ENCODE results near the gene SH2D3A. TPM values are rescaled to one million over a fixed set of nuclear protein-coding genes. Genes with fewer than 3 reads are reported as not detected.

The SH2D3A gene
- total and polyA plus RNA-seq, 12 donors, result 0.11 to 1.7 (median 0.41) TPM; not detected in 2

GRCh38 chr19:6793411-6793810 lies 26.2 kb upstream of the SH2D3A start:
- Histone ChIP-seq H3K4me3 (no peak overlapping the region), H3K9me3 (replicated peaks in 1 of 3) (no peaks in the 10 kb centered on the region), H3K4me1 (replicated peaks in 1 of 2) (no peaks in the 10 kb centered on the region), H3K36me3 (replicated peaks in 1 of 2) (no peaks in the 10 kb centered on the region), H3K27me3 (no peaks in the 10 kb centered on the region), H3K27ac (no peak overlapping the region)
- 68 to 75% (median 75%) methylated on average over 4 of the region's 4 CpGs for WGBS, 4 donors
- DNase-seq, result no peak
- TF ChIP-seq POLR2A (IDR thresholded peaks at IDR 0.05) (no peak), CTCF (IDR thresholded peaks at IDR 0.05) (no peak)
- intact Hi-C loops (cut with DNase I), result no loop called here

DNA sequence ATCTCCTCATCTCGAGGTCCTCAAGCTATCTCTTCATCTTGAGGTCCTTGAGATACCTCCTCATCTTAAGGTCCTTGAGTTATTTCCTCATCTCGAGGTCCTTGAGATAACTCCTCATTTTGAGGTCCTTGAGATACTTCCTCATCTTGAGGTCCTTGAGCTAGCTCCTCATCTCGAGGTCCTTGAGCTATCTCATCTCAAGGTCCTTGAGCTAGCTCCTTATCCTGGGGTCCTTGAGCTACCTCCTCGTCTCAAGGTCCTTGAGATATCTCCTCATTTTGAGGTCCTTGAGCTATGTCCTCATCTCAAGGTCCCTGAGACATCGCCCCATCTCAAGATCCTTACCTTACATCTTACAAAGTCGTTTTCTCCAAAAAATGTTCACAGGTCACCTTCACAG lies 24.0 kb upstream of the SH2D3A start:
- Histone ChIP-seq H3K4me3 (no peak overlapping the region), H3K4me1 (replicated peaks in 1 of 2) (no peaks in the 10 kb centered on the region), H3K9me3 (replicated peaks in 1 of 3) (no peaks in the 10 kb centered on the region), H3K27me3 (no peaks in the 10 kb centered on the region), H3K36me3 (replicated peaks in 1 of 2) (no peaks in the 10 kb centered on the region), H3K27ac (no peak overlapping the region)
- WGBS, 4 donors, result 45 to 58% (median 50%) methylated on average over 6 of the region's 6 CpGs
- intact Hi-C loops (cut with DNase I), result no loop called here
- TF ChIP-seq CTCF (IDR thresholded peaks at IDR 0.05), result no peak
- TF ChIP-seq POLR2A (IDR thresholded peaks at IDR 0.05), result no peak
- DNase-seq, result no peak

GRCh38 chr19:6790194-6791128 lies 23.2 kb upstream of the SH2D3A start:
- H3K4me1 ChIP-seq (replicated peaks in 1 of 2), result no peaks in the 10 kb centered on the region
- no peak overlapping the region for H3K4me3 ChIP-seq
- no peak for DNase-seq
- TF ChIP-seq POLR2A (IDR thresholded peaks at IDR 0.05) (no peak), CTCF (IDR thresholded peaks at IDR 0.05) (no peak)
- H3K27ac ChIP-seq, result no peak overlapping the region
- no peaks in the 10 kb centered on the region for H3K9me3 ChIP-seq (replicated peaks in 1 of 3)
- H3K27me3 ChIP-seq, result no peaks in the 10 kb centered on the region
- WGBS, 4 donors, result 54 to 62% (median 57%) methylated on average over 5 of the region's 5 CpGs
- intact Hi-C loops (cut with DNase I), result no loop called here
- H3K36me3 ChIP-seq (replicated peaks in 1 of 2), result no peaks in the 10 kb centered on the region

DNA sequence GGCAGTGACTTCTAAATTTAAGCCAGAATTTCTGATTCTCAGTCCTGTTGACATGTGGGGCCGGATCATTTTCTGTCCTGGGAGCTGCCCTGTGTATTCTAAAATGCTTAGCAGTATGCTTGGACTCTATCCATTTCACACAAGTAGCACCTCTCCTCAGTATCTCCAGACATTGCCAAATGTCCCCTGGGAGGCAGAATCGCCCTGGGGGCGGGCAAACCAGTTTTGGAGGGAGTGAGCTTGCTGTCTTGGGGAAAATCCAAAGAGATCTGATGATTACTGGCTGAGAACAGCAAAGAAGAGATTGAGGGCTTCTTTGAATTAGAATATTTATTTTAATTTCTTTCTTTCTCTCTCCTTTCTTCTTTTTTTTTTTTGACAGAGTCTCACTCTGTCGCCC lies 21.7 kb upstream of the SH2D3A start:
- TF ChIP-seq POLR2A (IDR thresholded peaks at IDR 0.05) (no peak), CTCF (IDR thresholded peaks at IDR 0.05) (no peak)
- Histone ChIP-seq H3K36me3 (replicated peaks in 1 of 2) (no peaks in the 10 kb centered on the region), H3K4me1 (replicated peaks in 1 of 2) (no peaks in the 10 kb centered on the region), H3K27me3 (no peaks in the 10 kb centered on the region), H3K27ac (no peak overlapping the region), H3K4me3 (no peak overlapping the region), H3K9me3 (replicated peaks in 1 of 3) (no peaks in the 10 kb centered on the region)
- 74 to 84% (median 78%) methylated on average over 4 of the region's 4 CpGs for WGBS, 4 donors
- no peak for DNase-seq
- intact Hi-C loops (cut with DNase I), result no loop called here

All from adrenal gland (tissue), 12 donors.